CD4-positive, alpha-beta T cell (primary cell): Measurements from ENCODE around the gene STARD13. TPM values are rescaled to one million over a fixed set of nuclear protein-coding genes. Genes with fewer than 3 reads are reported as not detected.

ENCODE experiments used
- ATAC-seq: fragments of 200-7000 bp; cut with Tn5 transposase; one replicate; pipeline ENCODE4 v1.10.0; 2022; ENCODE audit warnings: mild to moderate bottlenecking; ENCODE audit not compliant: poor library complexity
- CTCF ChIA-PET: fragments of 350-600 bp; sonication (Branson Sonifier 250); formaldehyde crosslinking; loops from one replicate; lab custom pipeline; 2021; ENCODE audit warnings: antibody characterized with exemption, inconsistent platforms; lab: Charles Lee
- POLR2A ChIA-PET: fragments of 350-600 bp; sonication (Branson Sonifier 250); formaldehyde crosslinking; loops from one replicate; lab custom pipeline; 2021; ENCODE audit warnings: antibody characterized with exemption, inconsistent platforms; lab: Charles Lee
- DNase-seq, 14 experiments: peaks; one replicate each; pipeline ENCODE4 v3.0.0-alpha.2; 2013 to 2020; ENCODE audit warnings: mixed read lengths in 2 of 14
- H3K27ac ChIP-seq, 2 donors: one replicate each; pipeline versions ENCODE4 v1.5.1 to v1.7.0; 2013; ENCODE audit warnings: low read length in 2 of 2, low read depth in 1 of 2, mild to moderate bottlenecking in 1 of 2
- H3K27me3 ChIP-seq, 2 experiments: 1 replicate in 1 of 2; 2 replicates in 1 of 2; pipeline versions ENCODE4 v1.6.1 to v1.7.0; 2013; ENCODE audit warnings: low read length in 2 of 2, control low read depth in 1 of 2, mild to moderate bottlenecking in 1 of 2, moderate library complexity in 1 of 2; ENCODE audit not compliant: insufficient read depth in 2 of 2, control insufficient read depth in 1 of 2
- H3K36me3 ChIP-seq: one replicate; pipeline ENCODE4 v1.6.1; 2013; ENCODE audit warnings: low read length, control low read depth; ENCODE audit not compliant: insufficient read depth
- H3K4me1 ChIP-seq: one replicate; pipeline ENCODE4 v1.6.1; 2013; ENCODE audit warnings: low read length, control low read depth; ENCODE audit not compliant: insufficient read depth
- H3K4me3 ChIP-seq: one replicate; pipeline ENCODE4 v1.5.1; 2013; ENCODE audit warnings: mild to moderate bottlenecking, low read length, moderate library complexity
- H3K9me3 ChIP-seq, 2 experiments: 1 replicate in 1 of 2; 2 replicates in 1 of 2; pipeline versions ENCODE4 v1.6.1 to v1.7.0; 2013; ENCODE audit warnings: low read length in 2 of 2, mild to moderate bottlenecking in 2 of 2, control low read depth in 1 of 2, moderate library complexity in 1 of 2; ENCODE audit not compliant: control insufficient read depth in 1 of 2, insufficient read depth in 1 of 2
- H3K27ac Mint-ChIP-seq: one replicate; pipeline ENCODE4 v1.8.0; 2020; ENCODE audit warnings: mixed read lengths
- H3K27me3 Mint-ChIP-seq: one replicate; pipeline ENCODE4 v1.8.0; 2021; ENCODE audit warnings: mixed read lengths
- H3K36me3 Mint-ChIP-seq: one replicate; pipeline ENCODE4 v1.8.0; 2021; ENCODE audit warnings: low read depth, mixed read lengths
- H3K4me1 Mint-ChIP-seq: one replicate; pipeline ENCODE4 v1.8.0; 2021; ENCODE audit warnings: low read depth, mixed read lengths
- H3K4me3 Mint-ChIP-seq: one replicate; pipeline ENCODE4 v1.8.0; 2020; ENCODE audit warnings: mild to moderate bottlenecking, mixed read lengths
- H3K9me3 Mint-ChIP-seq: one replicate; pipeline ENCODE4 v1.8.0; 2020; ENCODE audit warnings: mixed read lengths
- intact Hi-C, 2 experiments: fragments of 100-400 bp; cut with DNase I in 1 of 2; cut with micrococcal nuclease in 1 of 2; formaldehyde crosslinking; loops; one replicate each; pipeline versions ENCODE4 v1.15.1 to v1.9.0; 2023 to 2025; cut with DNase I, micrococcal nuclease
- total RNA-seq, 174 experiments: library from RNA in 2 of 174; stranded (reverse) in 2 of 174; gene quantifications; one replicate each; pipeline ENCODE4 v1.2.3 and lab custom pipeline; 2021 to 2026
- TF ChIP-seq, protein P1 (sequence below): fragments of 200-600 bp; IDR thresholded peaks from one replicate; pipeline ENCODE4 v1.8.0; 2022; ENCODE audit warnings: antibody characterized with exemption, mild to moderate bottlenecking

The STARD13 gene
- total RNA-seq, 2 experiments from 2014 or later: not detected

DNA sequence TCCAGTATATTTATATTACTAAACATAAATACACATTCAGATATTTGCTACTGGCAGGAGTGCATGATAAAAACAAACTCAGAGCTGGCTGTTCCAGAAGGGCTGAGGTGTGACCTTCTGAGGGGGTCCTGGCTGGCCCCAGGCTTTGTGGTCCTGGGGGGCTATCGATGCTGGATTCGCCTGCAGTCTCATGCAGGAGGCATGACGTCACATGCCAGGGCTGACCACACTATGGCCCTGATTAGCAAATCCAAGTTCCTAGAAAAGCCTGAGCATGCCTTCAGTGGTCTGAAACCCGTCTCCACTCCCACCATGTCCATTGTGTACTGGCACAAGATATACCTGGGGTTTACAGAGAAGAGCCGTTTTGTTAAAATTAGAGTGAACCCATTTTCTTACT lies 171.4 kb downstream of the STARD13 start:
- no peak overlapping the region for H3K4me3 Mint-ChIP-seq
- H3K4me1 Mint-ChIP-seq: no peaks in the 10 kb centered on the region
- peaks cover 27% of the 10 kb centered on the region for H3K27me3 Mint-ChIP-seq
- Histone ChIP-seq H3K9me3 (peaks cover 0 to 7% of the 10 kb centered on the region in 2 experiments), H3K36me3 (no peaks in the 10 kb centered on the region), H3K4me3 (no peak overlapping the region), H3K27me3 (no peaks in the 10 kb centered on the region), H3K27ac (no peak overlapping the region), H3K4me1 (no peaks in the 10 kb centered on the region)
- no peak for ATAC-seq
- no peak overlapping the region for H3K27ac Mint-ChIP-seq
- POLR2A ChIA-PET: no interaction called here
- no peaks in the 10 kb centered on the region for H3K36me3 Mint-ChIP-seq
- intact Hi-C loops: no loop called here
- no peaks in the 10 kb centered on the region for H3K9me3 Mint-ChIP-seq
- no peak for DNase-seq
- TF ChIP-seq, protein P1, sequence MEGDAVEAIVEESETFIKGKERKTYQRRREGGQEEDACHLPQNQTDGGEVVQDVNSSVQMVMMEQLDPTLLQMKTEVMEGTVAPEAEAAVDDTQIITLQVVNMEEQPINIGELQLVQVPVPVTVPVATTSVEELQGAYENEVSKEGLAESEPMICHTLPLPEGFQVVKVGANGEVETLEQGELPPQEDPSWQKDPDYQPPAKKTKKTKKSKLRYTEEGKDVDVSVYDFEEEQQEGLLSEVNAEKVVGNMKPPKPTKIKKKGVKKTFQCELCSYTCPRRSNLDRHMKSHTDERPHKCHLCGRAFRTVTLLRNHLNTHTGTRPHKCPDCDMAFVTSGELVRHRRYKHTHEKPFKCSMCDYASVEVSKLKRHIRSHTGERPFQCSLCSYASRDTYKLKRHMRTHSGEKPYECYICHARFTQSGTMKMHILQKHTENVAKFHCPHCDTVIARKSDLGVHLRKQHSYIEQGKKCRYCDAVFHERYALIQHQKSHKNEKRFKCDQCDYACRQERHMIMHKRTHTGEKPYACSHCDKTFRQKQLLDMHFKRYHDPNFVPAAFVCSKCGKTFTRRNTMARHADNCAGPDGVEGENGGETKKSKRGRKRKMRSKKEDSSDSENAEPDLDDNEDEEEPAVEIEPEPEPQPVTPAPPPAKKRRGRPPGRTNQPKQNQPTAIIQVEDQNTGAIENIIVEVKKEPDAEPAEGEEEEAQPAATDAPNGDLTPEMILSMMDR: no peak
- CTCF ChIA-PET: no interaction called here

DNA sequence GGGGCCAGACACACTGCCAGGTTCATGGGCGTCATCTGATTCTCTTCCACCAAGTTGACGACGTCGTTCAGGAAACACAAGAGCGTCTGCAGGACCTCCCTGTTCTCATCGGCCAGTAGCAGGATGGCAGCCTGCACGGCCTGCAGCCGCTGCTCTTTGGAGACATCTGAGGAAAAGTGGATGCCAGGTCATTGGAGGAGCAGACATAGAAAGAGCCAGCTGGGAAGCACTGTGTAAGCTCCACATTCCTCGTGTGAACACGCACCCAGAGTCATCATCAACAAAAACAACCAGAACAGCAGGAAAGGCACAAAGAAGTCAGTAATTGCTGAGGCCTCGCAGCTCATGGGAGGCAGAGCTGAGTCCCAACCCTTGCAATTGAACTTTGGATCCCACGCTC lies 172.8 kb downstream of the STARD13 start:
- Mint-ChIP-seq H3K4me1 (no peaks in the 10 kb centered on the region), H3K36me3 (no peaks in the 10 kb centered on the region), H3K27ac (no peak overlapping the region), H3K27me3 (peaks cover 21% of the 10 kb centered on the region), H3K4me3 (no peak overlapping the region), H3K9me3 (no peaks in the 10 kb centered on the region)
- Histone ChIP-seq H3K9me3 (peaks cover 0 to 7% of the 10 kb centered on the region in 2 experiments), H3K4me3 (no peak overlapping the region), H3K27me3 (no peaks in the 10 kb centered on the region), H3K36me3 (no peaks in the 10 kb centered on the region), H3K27ac (no peak overlapping the region), H3K4me1 (no peaks in the 10 kb centered on the region)
- intact Hi-C loops: no loop called here
- ChIA-PET POLR2A (no interaction called here), CTCF (no interaction called here)
- ATAC-seq: no peak
- DNase-seq: no peak
- TF ChIP-seq, protein P1: no peak

DNA sequence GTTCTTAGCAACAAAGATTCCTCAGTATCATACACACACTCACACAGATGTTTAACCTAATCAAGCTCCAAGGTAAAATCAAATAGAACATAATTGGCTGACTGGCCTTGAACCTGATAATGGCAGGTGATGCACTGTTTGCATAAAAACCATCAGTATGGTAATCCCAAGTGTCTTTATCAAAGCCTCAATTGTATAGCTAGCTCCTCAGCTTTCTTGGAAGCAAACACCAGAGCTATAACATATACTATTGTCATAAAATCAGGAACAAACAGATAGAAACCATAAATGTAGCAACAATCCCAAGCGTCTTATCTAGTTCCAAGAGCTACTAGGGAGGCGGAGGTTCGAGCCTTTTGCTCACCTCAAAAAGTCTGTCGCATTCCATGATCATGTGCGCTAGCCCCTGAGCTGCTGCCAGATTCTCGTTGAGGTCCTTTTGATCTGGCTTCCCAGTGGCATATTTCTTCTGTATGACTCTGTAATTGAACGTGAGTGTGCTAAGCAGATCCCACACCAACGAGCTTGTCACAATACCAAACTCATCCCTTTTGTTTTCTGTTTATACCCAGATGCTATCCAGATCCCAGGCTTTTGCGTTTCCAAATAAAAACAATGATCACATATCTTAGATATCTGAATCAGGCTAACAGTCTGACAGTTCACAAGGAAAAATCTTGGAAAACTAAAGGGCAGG lies 174.0 kb downstream of the STARD13 start:
- H3K36me3 Mint-ChIP-seq: no peaks in the 10 kb centered on the region
- no peaks in the 10 kb centered on the region for H3K4me1 Mint-ChIP-seq
- ATAC-seq (no peak), DNase-seq (no peak)
- H3K9me3 ChIP-seq: peaks cover 0 to 7% of the 10 kb centered on the region in 2 experiments
- H3K27ac Mint-ChIP-seq: no peak overlapping the region
- no peak overlapping the region for H3K4me3 ChIP-seq
- H3K36me3 ChIP-seq: no peaks in the 10 kb centered on the region
- intact Hi-C loops: no loop called here
- ChIA-PET POLR2A (no interaction called here), CTCF (no interaction called here)
- H3K4me1 ChIP-seq: no peaks in the 10 kb centered on the region
- TF ChIP-seq, protein P1: no peak
- H3K27me3 Mint-ChIP-seq: peaks cover 31% of the 10 kb centered on the region
- H3K27ac ChIP-seq: no peak overlapping the region
- no peaks in the 10 kb centered on the region for H3K27me3 ChIP-seq
- no peak overlapping the region for H3K4me3 Mint-ChIP-seq
- H3K9me3 Mint-ChIP-seq: no peaks in the 10 kb centered on the region
